Kidney tubule cell (primary cell): Measurements from ENCODE around the gene WDR76.
"Not testable (repeated sequence)": the region's sequence is repeated elsewhere in the genome, so short reads cannot be mapped to it uniquely, and the experiment has no call there.

Source experiments
- DNase-seq: peaks from one replicate; pipeline ENCODE4 v3.0.0-alpha.2; 2018; ENCODE audit warnings: low spot score

WDR76 gene

DNA sequence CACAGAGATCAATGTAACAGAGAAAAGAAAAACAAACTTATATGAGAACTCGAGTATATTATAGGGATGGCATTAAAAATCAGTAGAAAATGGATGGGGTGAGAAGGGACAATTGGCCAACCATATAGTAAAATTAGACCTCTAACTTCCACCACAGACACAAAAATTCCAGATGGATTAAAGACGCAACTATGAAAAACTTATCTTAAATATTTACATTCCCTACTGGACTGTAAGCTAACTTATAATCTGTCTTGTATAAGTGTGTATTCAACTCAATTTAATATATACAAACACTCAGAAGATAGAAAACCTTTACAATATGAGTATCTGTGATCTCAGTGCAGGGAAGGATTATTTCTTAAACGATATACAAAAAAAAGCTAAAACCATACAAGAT lies 5.3 kb upstream of the WDR76 start:
- DNase-seq = no peak

DNA sequence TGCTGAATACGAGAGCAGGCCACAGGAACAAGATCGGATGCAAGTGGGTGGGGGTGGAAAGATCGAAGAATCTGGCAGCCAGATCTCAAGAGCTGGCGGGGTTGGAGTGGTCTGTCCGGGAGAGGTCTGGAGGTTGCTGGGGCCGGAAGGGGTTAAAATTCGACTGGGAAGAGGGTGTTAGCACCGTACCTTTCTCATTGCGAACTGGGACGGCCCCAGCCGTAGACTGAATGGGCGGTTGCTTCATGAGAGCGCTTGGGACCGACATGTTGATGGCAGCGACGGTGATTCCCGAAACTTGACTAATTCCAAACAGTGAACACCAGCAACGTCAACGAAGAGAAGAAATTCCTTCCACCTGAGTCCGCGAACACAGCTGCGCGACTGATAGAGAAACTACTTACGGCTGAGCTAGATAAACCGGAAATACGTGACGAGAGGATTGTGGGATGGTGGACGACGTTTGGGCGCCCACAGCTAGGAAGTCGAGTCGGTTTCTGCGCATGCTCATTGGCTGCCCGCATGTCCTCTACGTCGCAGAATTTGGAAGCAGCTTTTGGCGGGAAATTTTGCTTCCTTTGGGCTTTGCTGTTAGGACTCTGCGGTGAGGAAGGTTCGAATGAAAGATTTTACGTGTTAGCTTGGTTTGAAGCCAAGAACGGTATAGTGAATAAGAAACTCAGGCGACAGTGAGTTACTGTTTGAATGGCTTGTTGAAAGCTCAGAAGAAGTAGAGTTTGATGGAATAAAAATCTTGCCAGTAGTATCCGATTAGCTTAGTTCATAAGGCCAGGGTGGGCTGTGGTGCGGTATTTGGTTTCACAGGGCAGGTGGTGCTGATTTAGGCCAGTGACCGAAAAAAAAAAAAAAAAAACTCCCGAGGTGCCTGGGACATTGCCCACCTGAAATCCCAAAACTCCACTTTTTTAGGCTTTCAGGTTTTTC lies 2.2 kb upstream of the WDR76 start, which contains the start of gene MFAP1:
TSS of gene MFAP1 (minus strand) at position 389 of the 945 bp plus-strand sequence. CDS start at position 268, 121 bp downstream.
- peak; percentile 98 for DNase-seq

DNA sequence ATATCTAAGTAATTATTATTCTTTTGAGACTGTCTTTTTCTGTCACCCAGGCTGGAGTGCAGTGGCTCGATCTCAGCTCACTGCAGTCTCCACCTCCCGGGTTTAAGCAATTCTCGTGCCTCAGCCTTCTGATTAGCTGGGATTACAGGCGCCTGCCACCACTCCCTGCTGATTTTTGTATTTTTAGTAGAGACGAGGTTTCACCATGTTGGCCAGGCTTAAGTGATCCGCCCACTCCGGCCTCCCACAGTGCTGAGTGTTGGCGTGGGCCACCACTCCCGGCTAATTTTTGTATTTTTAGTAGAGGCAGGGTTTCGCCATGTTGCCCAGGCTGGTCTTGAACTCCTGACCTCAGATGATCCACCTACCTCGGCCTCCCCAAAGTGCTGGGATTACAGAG lies 1.5 kb upstream of the WDR76 start:
- not testable (repeated sequence) for DNase-seq

DNA sequence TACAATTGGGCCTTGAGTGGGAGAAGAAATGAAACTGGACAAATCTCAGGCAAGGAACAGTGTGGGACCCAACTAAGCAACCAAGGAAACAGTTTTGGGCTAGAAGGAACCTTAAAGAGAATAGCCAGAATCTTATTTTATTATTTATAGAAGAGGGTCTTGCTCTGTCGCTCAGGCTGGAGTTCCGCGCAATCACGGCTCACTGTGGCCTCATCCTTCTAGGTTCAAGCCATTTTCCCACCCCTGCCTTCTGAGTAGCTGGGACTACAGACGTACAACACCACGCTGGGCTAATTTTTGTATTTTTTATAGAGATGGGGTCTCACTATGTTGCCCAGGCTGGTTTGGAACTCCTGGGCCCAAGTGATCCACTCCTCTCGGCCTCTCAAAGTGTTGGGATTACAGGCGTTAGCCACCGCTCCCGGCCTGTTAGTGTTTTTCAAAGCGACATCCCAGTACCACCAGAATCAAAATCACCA lies 734 bp upstream of the WDR76 start:
- DNase-seq = no peak

DNA sequence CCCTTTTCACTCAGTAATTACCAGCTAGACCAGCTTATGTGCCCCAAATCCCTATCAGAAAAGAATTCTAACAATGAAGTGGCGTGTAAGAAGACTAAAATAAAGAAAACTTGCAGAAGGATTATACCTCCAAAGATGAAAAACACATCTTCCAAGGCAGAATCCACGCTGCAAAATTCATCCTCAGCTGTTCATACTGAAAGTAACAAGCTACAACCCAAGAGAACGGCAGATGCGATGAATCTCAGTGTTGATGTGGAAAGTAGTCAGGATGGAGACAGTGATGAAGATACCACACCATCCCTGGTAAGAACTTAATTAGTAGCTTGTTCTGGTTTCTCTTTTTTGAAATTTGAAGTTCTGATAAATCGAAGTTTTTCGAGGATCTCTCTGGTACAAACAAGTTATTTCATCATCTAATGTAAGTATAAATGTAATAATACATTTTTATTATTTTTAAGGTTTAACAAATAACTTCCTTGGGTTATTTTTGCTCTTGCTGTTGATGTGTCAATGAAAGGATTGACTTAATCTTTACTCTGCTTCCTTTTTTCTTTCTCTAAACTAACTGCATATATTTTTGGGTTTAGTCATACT lies 1.4 kb downstream of the WDR76 start:
- peak; percentile 6 for DNase-seq

DNA sequence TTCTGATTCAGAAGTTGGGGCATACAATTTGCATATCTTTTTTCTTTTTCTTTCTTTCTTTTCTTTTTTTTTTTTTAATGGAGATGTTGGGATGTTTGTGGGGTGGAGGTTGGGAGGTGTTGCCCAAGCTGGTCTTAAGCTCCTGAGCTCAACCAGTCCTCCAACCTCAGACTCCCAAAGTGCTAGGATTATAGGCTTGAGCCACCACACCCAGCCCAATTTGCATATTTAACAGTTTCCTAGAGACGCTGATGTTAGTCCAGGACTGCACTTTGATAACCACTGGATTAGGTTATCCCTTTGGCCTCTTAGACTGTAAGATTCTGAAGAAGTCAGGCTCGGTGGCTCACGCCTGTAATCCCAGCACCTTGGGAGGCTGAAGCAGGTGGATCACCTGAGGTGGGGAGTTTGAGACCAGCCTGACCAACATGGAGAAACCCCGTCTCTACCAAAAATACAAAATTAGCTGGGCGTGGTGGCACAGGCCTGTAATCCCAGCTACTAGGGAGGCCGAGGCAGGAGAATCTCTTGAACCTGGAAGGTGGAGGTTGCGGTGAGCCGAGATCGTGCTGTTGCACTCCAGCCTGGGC lies 3.2 kb downstream of the WDR76 start:
- not testable (repeated sequence) for DNase-seq

DNA sequence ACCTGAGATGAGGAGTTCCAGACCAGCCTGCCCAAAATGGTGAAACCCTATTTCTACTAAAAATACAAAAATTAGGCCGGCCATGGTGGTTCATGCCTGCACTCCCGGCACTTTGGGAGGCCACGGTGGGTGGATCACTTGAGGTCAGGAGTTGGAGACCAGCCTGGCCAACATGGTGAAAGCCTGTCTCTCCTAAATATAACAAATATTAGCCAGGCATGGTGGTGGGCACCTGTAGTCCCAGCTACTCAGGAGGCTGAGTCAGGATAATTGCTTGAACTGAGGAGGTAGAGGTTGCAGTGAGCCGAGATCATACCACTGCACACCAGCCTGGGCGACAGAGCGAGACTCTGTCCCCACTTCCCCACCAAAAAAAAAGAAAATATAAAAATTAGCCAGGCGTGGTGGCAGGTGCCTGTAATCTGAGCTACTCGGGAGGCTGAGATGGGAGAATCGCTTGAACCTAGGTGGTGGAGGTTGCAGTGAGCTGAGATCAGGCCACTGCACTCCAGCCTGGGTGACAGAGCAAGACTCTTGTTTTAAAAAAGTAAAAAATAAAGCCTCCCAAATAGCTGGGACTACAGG lies 4.0 kb downstream of the WDR76 start:
- DNase-seq = not testable (repeated sequence)

DNA sequence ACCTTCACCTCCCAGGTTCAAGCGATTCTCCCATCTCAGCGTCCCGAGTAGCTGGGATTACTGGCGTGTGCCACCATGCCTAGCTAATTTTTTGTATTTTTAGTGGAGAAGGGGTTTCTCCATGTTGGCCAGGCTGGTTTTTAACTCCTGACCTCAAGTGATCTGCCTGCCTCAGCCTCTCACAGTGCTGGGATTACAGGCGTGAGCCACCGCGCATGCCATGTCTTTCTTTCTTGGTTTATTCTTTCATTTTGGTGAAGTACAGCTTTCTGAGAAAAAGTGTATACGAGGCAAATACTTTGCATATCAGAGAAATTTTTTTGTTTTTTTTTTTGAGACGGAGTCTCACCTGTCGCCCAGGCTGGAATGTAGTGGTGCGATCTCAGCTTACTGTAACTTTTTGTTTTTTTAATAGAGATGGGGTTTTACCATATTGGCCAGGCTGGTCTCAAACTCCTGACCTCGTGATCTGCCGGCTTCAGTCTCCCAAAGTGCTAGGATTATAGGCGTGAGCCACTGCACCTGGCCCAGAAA lies 4.8 kb downstream of the WDR76 start:
- DNase-seq = not testable (repeated sequence)

DNA sequence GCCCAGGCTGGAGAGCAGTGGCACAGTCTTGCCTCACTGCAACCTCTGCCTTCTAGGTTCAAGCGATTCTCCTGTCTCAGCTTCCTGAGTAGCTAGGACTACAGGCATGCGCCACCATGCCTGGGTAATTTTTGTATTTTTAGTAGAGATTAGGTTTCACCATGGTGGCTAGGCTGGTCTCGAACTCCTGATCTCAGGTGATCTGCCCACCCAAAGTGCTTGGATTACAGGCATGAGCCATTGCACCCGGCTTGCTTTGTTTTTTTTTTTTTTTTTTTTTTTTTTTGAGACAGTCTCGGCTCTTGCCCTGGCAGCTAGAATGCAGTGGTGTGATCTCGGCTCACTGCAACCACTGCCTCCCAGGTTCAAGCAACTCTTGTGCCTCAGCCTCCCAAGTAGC lies 5.7 kb downstream of the WDR76 start:
- DNase-seq = not testable (repeated sequence)

DNA sequence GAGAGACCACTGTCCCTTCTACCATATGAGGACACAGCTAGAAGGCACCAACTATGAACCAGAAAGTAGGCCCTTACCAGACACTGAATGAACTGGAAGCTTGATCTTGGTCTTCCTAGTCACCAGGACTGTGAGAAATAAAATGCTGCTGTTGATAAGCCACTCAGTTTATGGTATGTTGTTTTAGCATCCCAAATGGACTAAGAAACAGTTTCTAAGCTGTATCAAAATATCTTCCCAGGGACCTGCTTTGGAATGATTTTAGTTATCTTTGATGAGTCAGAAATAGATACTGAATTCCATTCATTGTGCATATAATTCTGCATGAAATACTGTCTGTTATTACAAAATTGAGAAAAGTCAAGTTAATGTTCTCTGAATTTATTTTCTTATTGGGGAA lies 18.6 kb downstream of the WDR76 start:
- no peak for DNase-seq

DNA sequence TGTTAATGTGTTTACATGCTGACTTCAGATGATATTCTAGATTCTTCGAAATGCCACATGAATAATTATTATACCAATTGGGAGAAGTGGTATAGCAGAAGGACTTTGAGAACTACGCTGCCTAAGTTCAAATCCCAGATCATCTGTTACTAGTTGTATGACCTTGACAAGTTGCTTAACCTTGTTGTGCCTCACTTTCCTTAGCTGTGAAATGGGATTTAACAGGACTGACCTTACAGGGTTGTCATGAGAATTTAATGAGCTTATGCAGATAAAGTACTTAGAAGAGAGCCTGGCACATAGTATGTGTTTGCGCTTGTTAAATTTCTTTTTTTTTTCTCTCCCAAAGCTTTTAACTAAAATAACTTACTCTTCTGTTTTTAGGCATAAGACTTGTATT lies 24.4 kb downstream of the WDR76 start:
- DNase-seq = no peak

DNA sequence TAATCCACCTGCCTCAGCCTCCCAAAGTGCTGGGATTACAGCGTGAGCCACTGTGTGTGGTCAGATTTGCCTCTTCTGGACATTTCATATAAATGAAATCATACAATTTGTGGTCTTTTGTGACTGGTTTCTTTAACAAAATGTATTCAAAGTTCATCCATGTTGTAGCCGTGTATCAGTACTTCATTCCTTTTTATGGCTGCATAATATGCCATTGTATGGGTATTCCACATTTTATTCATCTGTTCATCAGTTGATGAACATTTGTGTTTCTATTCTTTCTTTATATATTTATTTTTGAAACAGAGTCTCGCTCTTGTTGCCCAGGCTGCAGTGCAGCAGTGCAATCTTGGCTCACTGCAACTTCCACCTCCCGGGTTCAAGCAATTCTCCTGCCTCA lies 25.8 kb downstream of the WDR76 start:
- DNase-seq = no peak

DNA sequence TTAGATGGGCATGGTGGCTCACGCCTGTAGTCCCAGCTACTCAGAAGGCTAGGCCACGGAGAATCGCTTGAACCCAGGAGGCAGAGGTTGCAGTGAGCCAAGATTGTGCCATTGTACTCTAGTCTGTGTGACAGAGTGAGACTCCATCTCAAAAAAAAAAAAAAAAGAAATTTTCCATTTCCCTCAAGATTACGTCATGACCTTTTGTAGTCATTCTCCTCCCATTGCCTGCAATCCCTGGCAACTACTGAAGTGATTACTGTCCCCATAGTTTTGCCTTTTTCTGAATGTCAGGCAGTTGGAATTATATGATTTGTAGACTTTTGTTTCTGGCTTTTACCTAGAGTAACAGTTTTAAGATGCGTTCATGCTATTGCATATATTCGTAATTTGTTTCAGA lies 28.0 kb downstream of the WDR76 start:
- no peak for DNase-seq

DNA sequence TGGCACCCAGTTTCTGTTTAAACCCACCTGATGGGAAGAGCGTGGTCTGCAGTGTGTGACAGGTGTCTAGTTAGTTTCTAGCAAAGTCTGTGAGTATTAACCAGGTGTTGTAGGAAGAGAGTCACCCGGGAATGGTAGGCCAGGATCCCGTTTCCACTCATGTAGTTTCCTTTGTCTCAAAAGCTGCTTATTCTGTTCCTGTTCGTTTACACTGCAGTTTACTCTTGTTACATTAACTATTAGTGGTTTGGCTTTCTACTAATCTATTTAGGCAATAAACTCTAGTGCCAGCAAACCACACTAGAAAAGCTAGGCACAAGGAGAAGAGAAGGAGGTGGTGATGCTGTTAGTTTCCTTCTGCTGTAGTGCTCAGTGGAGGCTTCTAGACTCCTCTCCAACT lies 32.7 kb downstream of the WDR76 start:
- no peak for DNase-seq

DNA sequence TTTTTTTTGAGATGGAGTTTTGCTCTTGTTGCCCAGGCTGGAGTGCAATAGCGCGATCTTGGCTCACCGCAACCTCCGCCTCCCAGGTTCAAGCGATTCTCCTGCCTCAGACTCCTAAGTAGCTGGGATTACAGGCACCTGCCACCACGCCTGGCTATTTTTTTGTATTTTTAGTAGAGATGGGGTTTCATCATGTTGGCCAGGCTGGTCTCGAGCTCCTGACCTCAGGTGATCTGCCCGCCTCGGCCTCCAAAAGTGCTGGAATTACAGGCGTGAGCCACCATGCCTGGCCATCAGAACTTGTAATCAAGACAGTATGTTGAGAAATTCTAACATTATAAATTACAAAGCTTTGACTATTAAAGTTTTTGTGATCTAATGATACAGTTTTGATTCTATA lies 39.8 kb downstream of the WDR76 start:
- not testable (repeated sequence) for DNase-seq

DNA sequence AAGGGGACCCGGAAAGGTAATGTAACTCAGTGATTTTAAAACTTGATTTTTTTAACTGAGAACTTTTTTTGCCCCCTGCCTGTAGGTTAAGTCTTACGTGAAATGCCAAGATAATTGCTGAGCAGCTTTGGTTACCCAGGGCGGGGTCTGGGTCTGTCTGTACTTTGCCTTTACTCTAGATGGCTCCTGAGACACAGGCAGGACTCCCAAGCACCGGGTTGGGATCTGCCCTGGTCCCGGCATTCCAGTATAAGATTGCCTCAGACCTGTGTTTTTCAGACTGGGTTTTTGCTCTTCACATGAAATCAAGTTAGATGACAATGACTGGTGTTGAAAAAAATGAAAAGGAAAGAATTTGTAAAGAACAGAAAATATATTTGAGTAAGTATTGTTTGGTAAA lies 40.3 kb downstream of the WDR76 start:
- DNase-seq = no peak

DNA sequence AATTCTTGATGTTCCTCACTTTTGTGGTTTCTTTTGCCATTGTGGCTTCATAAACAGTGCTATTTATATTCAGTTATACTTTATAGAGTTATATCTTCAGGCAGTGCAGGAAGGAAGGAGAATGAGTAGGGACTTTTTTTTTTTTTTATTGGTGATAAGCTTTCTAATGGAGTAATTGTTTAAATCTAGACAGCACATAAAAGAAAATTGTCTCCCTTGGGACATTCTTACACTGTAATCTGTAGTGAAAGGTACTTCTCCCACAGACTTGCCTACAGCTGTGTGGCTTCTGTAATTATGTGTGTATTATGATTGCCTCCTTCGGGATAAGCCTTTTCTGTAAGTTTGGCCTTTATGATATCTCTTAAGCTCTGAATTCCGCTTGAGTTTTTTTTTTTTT lies 41.6 kb downstream of the WDR76 start:
- DNase-seq = no peak

DNA sequence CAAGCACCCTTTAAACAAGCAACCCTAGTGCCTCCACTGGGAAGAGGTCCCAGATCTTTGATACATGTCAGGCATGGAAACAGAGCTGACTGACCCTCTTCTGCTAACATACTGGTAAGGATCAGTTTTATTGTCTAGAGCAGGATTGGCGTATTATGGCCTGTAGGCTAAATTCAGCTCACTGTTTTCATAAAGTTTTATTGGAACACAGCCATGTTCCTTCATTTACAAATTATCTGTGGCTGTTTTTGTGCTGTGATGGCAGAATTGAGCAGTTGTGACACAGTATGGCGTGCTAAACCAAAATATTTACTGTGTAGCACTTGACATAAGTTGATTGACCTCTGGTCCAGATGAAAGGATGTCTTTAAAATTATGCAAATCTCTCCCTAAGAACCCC lies 45.0 kb downstream of the WDR76 start:
- DNase-seq = no peak

DNA sequence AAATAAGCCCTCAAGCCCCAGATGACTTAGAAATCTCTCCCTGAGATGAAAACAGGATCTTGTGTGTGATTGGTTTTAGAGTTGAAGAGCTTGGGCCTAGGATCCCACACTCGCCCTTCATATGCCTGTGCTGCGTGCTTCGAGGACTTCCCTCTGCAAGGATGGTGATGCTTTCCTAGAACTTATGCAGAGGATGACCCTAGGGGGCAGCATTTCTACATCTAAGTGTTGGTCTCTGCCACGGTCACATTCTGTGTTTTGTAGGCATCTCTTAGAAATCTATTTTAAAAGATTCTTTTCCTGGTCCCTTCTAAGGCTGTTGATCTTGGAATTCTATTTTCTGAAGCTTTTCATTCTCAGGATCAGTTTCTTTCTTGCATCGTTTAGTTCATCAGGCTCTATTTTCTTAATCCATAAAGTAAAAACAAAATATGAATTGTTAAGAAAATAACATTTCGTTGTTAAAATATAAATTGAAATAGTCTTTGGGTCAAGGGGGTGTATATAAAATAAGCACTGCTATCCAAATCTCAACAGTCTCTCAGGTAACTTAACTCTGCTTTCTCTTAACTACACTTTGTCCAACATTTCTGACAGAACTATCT lies 45.7 kb downstream of the WDR76 start:
- peak; percentile 67 for DNase-seq

DNA sequence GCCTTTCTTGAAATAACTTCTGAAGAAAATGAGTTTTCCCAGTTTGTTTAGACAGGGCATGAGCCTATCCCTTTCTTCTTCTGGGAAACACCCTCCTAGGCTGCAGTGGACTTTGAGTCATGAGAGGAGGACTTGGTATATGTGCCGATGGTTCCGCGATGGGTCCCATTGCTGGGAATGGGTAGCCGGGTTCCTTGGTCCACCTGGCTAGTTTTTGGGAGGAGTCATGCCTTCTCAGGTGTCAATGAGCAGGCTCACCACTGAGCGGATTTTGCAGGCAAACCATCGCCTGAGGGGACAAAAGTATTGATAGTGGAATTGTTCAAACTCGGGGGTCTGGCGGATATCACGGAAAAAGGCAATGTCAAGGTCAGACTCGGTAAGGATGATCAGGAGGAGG lies 46.8 kb downstream of the WDR76 start:
- no peak for DNase-seq

DNA sequence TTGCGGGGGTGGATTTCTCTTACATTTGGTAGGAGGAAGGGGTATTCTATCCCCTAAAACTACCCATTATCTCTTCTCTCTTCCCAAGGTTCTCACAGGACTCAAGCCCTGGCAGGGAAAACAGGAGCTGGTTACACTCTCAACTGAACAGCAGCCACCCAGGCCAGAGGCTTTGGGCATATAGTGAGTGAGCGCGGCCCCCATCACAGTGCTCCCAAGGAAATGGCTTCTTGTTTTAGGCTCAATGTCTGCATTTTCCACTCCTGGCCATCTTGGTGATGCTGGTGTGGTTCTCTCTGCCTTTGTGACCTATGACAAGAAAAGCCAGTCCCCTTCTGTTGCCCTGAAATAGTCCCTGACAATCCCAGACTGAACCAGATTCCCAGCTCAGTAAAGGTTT lies 50.1 kb downstream of the WDR76 start:
- DNase-seq = no peak

DNA sequence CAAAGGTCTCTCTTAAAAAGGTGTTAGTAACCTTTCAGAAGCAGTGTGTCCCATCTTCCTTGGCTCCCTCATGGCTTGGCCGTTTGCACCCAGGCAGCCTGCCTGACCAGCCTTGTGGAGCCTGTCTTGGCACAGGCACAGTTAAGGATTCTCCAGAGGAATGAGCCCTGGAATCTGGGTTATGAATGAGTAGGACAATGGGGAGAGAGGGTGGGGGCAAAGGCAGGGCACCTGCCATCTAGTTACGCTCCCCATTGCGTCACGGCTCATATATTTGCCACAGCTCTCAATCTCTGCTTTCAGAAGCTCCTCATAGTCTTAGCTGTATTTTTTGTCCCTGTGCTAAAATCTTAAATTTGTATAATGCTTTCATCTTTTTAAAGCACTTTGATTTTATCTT lies 50.6 kb downstream of the WDR76 start:
- no peak for DNase-seq
